ENCODE measurements around the gene DMAP1. TPM values are rescaled to one million over a fixed set of nuclear protein-coding genes. Genes with fewer than 3 reads are reported as not detected.

The DMAP1 gene
- polyA plus RNA-seq, 4 donors = 34.7 to 80.8 (median 58.0) TPM

DNA sequence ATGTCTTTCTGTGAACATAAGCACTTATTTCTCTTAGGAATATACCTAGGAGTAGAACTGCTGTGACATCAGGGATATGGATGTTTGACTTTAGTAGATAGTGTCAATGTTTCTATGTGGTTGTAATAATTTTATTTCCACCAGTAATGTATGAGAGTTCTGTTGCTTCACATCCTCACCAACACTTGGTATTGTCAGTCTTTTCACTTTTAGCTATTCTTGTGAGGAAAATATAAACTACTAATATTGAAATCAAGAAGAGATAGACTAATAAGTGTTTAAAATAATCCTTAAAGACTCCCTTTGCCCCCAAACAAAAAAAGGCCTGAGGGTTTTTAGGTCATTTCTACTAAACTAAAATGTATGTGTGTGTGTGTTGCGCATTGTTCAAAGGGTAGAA is 2.7 kb upstream of the DMAP1 start:
- Histone ChIP-seq H3K4me1 (ENCODE audit: control insufficient read depth in 3 of 3, insufficient read depth in 2 of 3, low read depth in 1 of 3, low read length in 2 of 3) (peaks cover 5 to 7% (median 6%) of the 10 kb centered on the region in 3 donors), H3K9me3 (ENCODE audit: control insufficient read depth in 2 of 2, insufficient read depth in 1 of 2, low read depth in 1 of 2, low read length in 1 of 2) (no peaks in the 10 kb centered on the region), H3K27me3 (ENCODE audit: control insufficient read depth in 3 of 3, insufficient read depth in 3 of 3, low read length in 3 of 3) (no peaks in the 10 kb centered on the region), H3K4me3 (ENCODE audit: low read depth in 1 of 3, low read length in 3 of 3) (no peak overlapping the region), H3K36me3 (ENCODE audit: control insufficient read depth in 3 of 3, insufficient read depth in 2 of 3, low read depth in 1 of 3, low read length in 3 of 3) (peaks cover 0 to 10% (median 2%) of the 10 kb centered on the region in 3 donors), H3K27ac (ENCODE audit: low read depth in 1 of 3, low read length in 2 of 3) (no peak overlapping the region)
- DNase-seq (no peak), FAIRE-seq (no peak)
- WGBS, 3 donors = 94 to 98% (median 97%) methylated on average over 1 of the region's 1 CpG

DNA sequence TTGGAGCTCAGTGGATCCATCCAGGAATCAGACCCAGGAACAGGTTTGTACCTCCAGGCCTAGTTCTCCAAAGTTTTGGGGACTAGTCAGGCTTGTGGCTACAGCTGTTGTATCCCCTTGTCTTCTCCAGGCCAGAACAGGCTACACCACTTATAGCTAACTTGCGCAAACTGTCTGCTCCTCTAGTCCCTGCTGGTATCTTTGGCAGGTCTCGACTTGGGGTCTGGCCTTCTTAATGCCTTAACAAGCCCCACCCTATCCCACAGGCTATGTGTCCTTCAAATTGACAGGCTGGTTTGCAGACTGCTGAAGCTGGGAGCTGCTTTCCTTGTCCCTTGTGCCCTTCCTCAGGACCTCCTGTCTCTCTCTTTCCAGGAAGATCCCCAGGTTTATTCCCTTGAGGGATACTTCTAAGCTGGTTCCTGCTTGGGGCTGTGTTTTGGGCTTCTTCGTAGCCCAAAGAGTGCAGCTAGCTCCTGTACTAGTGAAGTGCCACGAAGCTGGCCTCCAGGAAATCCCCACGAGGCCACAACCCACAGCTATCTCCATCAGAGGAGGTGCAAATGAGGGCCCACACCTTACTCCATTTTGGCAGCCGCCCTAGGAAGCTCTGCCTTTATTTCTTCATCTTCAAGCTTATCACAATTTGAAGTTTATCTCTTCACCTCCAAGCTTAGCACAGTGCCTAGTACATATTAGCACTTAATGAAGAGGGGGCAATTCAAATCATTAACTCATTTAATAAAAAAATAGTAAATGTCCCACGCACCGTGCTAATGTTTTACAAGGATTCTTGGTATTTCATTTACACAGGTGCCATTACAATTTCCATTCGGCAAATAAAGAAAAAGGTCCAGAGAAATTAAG is 683 bp upstream of the DMAP1 start:
- DNase-seq (no peak), FAIRE-seq (no peak)
- H3K27ac ChIP-seq (ENCODE audit: low read depth in 1 of 3, low read length in 2 of 3) = peak overlapping the region in 2 of 3 donors; percentile 30 to 80
- WGBS, 3 donors = 34 to 45% (median 36%) methylated on average over 9 of the region's 9 CpGs
- peak overlapping the region; percentile 71 to 87 (median 78) for H3K4me3 ChIP-seq (ENCODE audit: low read depth in 1 of 3, low read length in 3 of 3)
- peaks cover 5 to 7% (median 6%) of the 10 kb centered on the region in 3 donors for H3K4me1 ChIP-seq (ENCODE audit: control insufficient read depth in 3 of 3, insufficient read depth in 2 of 3, low read depth in 1 of 3, low read length in 2 of 3)
- peaks cover 0 to 25% (median 6%) of the 10 kb centered on the region in 3 donors for H3K36me3 ChIP-seq (ENCODE audit: control insufficient read depth in 3 of 3, insufficient read depth in 2 of 3, low read depth in 1 of 3, low read length in 3 of 3)
- H3K27me3 ChIP-seq (ENCODE audit: control insufficient read depth in 3 of 3, insufficient read depth in 3 of 3, low read length in 3 of 3) = no peaks in the 10 kb centered on the region
- no peaks in the 10 kb centered on the region for H3K9me3 ChIP-seq (ENCODE audit: control insufficient read depth in 2 of 2, insufficient read depth in 1 of 2, low read depth in 1 of 2, low read length in 1 of 2)

DNA sequence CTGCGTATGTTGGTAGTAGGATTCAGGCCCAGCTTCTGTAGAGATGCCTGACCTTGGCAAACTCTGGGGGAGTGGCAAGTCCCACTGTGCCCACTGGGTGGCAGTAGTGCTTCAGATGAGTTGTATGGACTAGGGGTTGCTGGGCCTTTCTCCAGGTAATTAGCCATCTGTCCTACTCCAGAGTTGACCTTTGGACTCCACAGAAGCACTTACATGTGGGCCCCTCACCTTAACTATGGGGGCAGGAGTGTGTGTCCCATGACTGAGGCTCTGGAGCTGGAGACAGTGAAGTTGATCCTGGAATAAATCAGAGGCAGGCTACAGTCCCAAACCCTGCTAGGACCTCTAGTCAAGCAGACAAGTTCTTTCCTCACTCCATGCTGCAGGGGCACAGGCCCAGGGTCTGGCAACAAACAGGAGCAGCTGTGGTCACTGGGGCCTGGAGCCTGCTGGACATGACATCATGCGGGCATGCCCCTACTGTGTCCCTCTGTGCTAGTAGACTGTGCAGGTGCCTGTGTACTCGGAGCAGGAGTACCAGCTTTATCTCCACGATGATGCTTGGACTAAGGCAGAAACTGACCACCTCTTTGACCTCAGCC is 4.6 kb downstream of the DMAP1 start:
- Histone ChIP-seq H3K36me3 (ENCODE audit: control insufficient read depth in 3 of 3, insufficient read depth in 2 of 3, low read depth in 1 of 3, low read length in 3 of 3) (peaks cover 9 to 78% (median 16%) of the 10 kb centered on the region in 3 donors), H3K4me3 (ENCODE audit: low read depth in 1 of 3, low read length in 3 of 3) (no peak overlapping the region), H3K9me3 (ENCODE audit: control insufficient read depth in 2 of 2, insufficient read depth in 1 of 2, low read depth in 1 of 2, low read length in 1 of 2) (no peaks in the 10 kb centered on the region), H3K27ac (ENCODE audit: low read depth in 1 of 3, low read length in 2 of 3) (peak overlapping the region in 1 of 3 donors; percentile 56), H3K4me1 (ENCODE audit: control insufficient read depth in 3 of 3, insufficient read depth in 2 of 3, low read depth in 1 of 3, low read length in 2 of 3) (peaks cover 0 to 22% (median 2%) of the 10 kb centered on the region in 3 donors), H3K27me3 (ENCODE audit: control insufficient read depth in 3 of 3, insufficient read depth in 3 of 3, low read length in 3 of 3) (no peaks in the 10 kb centered on the region)
- 56 to 64% (median 61%) methylated on average over 4 of the region's 4 CpGs for WGBS, 3 donors
- FAIRE-seq (no peak), DNase-seq (peak; percentile 84 to 96)

DNA sequence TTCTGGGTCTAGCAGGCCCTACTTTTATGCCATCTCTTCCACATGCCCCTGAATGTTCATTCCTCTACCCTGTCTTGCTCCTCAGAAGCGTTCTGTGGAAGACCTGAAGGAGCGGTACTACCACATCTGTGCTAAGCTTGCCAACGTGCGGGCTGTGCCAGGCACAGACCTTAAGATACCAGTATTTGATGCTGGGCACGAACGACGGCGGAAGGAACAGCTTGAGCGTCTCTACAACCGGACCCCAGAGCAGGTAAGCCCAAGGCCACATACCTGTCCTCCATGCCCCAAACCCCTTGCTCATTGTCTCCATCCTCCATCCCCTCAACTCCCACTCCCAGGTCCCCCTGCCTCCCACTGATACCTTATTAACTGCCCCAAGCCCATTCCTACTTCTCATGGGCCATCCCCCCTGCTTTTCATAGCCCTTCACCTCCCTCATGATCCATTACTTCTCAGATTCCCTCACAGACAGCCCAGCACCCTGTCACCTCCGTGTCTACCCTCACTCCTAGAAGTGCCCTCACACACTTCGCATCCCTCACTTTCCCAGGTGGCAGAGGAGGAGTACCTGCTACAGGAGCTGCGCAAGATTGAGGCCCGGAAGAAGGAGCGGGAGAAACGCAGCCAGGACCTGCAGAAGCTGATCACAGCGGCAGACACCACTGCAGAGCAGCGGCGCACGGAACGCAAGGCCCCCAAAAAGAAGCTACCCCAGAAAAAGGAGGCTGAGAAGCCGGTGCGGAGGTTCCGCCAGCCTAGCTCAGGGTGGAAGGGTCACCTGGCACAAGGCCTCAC is 5.4 kb downstream of the DMAP1 start:
- Histone ChIP-seq H3K36me3 (ENCODE audit: control insufficient read depth in 3 of 3, insufficient read depth in 2 of 3, low read depth in 1 of 3, low read length in 3 of 3) (peaks cover 9 to 84% (median 16%) of the 10 kb centered on the region in 3 donors), H3K27ac (ENCODE audit: low read depth in 1 of 3, low read length in 2 of 3) (peak overlapping the region in 1 of 3 donors; percentile 56), H3K9me3 (ENCODE audit: control insufficient read depth in 2 of 2, insufficient read depth in 1 of 2, low read depth in 1 of 2, low read length in 1 of 2) (no peaks in the 10 kb centered on the region), H3K4me1 (ENCODE audit: control insufficient read depth in 3 of 3, insufficient read depth in 2 of 3, low read depth in 1 of 3, low read length in 2 of 3) (peaks cover 0 to 22% (median 2%) of the 10 kb centered on the region in 3 donors), H3K4me3 (ENCODE audit: low read depth in 1 of 3, low read length in 3 of 3) (no peak overlapping the region), H3K27me3 (ENCODE audit: control insufficient read depth in 3 of 3, insufficient read depth in 3 of 3, low read length in 3 of 3) (no peaks in the 10 kb centered on the region)
- WGBS, 3 donors = 93 to 95% (median 95%) methylated on average over 24 of the region's 24 CpGs
- FAIRE-seq (no peak), DNase-seq (no peak)

DNA sequence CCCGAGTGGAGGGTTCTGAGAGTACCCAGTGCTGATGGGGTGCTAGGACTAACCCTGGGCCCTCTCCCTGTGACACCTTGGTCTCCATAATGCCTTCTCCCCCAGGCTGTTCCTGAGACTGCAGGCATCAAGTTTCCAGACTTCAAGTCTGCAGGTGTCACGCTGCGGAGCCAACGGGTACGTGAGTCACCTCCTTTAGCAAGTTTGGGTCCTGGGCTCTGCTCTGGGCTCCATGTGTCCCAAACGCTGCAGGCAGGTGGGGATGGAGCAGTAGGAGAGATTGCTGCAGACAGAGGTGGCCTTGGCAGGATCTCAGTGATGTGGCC is 6.0 kb downstream of the DMAP1 start:
- FAIRE-seq (no peak), DNase-seq (no peak)
- WGBS, 3 donors = 91 to 95% (median 92%) methylated on average over 6 of the region's 6 CpGs
- H3K9me3 ChIP-seq (ENCODE audit: control insufficient read depth in 2 of 2, insufficient read depth in 1 of 2, low read depth in 1 of 2, low read length in 1 of 2) = no peaks in the 10 kb centered on the region
- H3K36me3 ChIP-seq (ENCODE audit: control insufficient read depth in 3 of 3, insufficient read depth in 2 of 3, low read depth in 1 of 3, low read length in 3 of 3) = peaks cover 9 to 83% (median 16%) of the 10 kb centered on the region in 3 donors
- no peaks in the 10 kb centered on the region for H3K27me3 ChIP-seq (ENCODE audit: control insufficient read depth in 3 of 3, insufficient read depth in 3 of 3, low read length in 3 of 3)
- H3K27ac ChIP-seq (ENCODE audit: low read depth in 1 of 3, low read length in 2 of 3) = no peak overlapping the region
- H3K4me3 ChIP-seq (ENCODE audit: low read depth in 1 of 3, low read length in 3 of 3) = no peak overlapping the region
- H3K4me1 ChIP-seq (ENCODE audit: control insufficient read depth in 3 of 3, insufficient read depth in 2 of 3, low read depth in 1 of 3, low read length in 2 of 3) = peaks cover 0 to 22% (median 0%) of the 10 kb centered on the region in 3 donors

DNA sequence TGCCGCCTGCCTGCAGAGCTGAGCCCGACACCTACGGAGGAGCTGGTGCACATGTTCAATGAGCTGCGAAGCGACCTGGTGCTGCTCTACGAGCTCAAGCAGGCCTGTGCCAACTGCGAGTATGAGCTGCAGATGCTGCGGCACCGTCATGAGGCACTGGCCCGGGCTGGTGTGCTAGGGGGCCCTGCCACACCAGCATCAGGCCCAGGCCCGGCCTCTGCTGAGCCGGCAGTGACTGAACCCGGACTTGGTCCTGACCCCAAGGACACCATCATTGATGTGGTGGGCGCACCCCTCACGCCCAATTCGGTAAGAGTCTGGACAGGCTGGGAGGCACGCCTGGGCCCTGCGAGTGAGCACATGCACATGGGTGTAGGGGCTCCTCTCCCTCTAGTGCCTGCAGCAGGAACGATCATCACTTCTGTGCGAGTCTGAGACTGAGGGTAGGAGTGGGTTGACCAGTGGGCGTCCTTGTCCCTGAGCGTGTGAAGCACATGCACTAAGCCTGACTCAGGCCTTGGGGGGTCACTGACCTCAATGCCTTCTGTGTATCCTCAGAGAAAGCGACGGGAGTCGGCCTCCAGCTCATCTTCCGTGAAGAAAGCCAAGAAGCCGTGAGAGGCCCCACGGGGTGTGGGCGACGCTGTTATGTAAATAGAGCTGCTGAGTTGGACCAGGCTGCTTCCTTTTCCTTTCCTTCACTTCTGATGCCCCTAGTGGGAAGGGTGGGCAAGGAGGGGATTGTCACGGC is 6.9 kb downstream of the DMAP1 start:
- no peaks in the 10 kb centered on the region for H3K9me3 ChIP-seq (ENCODE audit: control insufficient read depth in 2 of 2, insufficient read depth in 1 of 2, low read depth in 1 of 2, low read length in 1 of 2)
- FAIRE-seq (no peak), DNase-seq (peak in 1 of 2 donors; percentile 37)
- WGBS, 3 donors = 75 to 86% (median 81%) methylated on average over 30 to 31 of the region's 31 CpGs
- no peak overlapping the region for H3K27ac ChIP-seq (ENCODE audit: low read depth in 1 of 3, low read length in 2 of 3)
- H3K4me3 ChIP-seq (ENCODE audit: low read depth in 1 of 3, low read length in 3 of 3) = no peak overlapping the region
- no peaks in the 10 kb centered on the region for H3K27me3 ChIP-seq (ENCODE audit: control insufficient read depth in 3 of 3, insufficient read depth in 3 of 3, low read length in 3 of 3)
- H3K36me3 ChIP-seq (ENCODE audit: control insufficient read depth in 3 of 3, insufficient read depth in 2 of 3, low read depth in 1 of 3, low read length in 3 of 3) = peaks cover 9 to 76% (median 16%) of the 10 kb centered on the region in 3 donors
- H3K4me1 ChIP-seq (ENCODE audit: control insufficient read depth in 3 of 3, insufficient read depth in 2 of 3, low read depth in 1 of 3, low read length in 2 of 3) = peaks cover 0 to 22% (median 0%) of the 10 kb centered on the region in 3 donors

DNA sequence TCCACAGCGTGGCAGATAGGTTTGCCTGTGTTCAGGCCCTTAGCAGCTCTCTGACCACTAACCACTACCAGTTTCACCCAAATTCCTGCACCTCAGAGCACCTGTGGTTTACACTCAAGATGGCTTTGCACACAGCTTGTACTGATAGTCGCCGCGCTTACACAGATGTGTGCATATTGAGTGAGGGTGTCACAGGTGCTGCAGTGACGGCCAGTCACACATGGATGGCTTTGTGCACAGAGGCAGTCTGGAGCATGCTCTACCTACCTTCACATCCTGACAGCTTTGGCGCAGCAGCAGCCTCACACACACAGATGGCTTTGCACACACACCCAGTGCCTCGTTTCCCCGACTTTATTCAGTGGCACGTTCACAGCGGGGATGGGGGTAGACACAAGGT is 7.5 kb downstream of the DMAP1 start:
- no peak for DNase-seq
- Histone ChIP-seq H3K36me3 (ENCODE audit: control insufficient read depth in 3 of 3, insufficient read depth in 2 of 3, low read depth in 1 of 3, low read length in 3 of 3) (peaks cover 9 to 76% (median 12%) of the 10 kb centered on the region in 3 donors), H3K4me3 (ENCODE audit: low read depth in 1 of 3, low read length in 3 of 3) (no peak overlapping the region), H3K27me3 (ENCODE audit: control insufficient read depth in 3 of 3, insufficient read depth in 3 of 3, low read length in 3 of 3) (no peaks in the 10 kb centered on the region), H3K9me3 (ENCODE audit: control insufficient read depth in 2 of 2, insufficient read depth in 1 of 2, low read depth in 1 of 2, low read length in 1 of 2) (peaks cover 0 to 2% of the 10 kb centered on the region in 2 donors), H3K4me1 (ENCODE audit: control insufficient read depth in 3 of 3, insufficient read depth in 2 of 3, low read depth in 1 of 3, low read length in 2 of 3) (peaks cover 0 to 22% (median 0%) of the 10 kb centered on the region in 3 donors), H3K27ac (ENCODE audit: low read depth in 1 of 3, low read length in 2 of 3) (no peak overlapping the region)
- WGBS, 3 donors = 80 to 84% (median 83%) methylated on average over 10 of the region's 10 CpGs
- no peak for FAIRE-seq
